Activated CD4-positive, alpha-beta T cell treated with anti-CD3 and anti-CD28 coated beads, Interleukin-2, amount 50 U/mL, for 16 hours (primary cell): ENCODE measurements around the gene CCDC81.
A peak's percentile ranks its signal among the peaks of the same experiment; 100 is the strongest.

Source experiments
- DNase-seq: peaks from one replicate; pipeline ENCODE4 v3.0.0-alpha.2; 2020

CCDC81 gene

GRCh38 chr11:86442827-86443226, 68.1 kb downstream of the CCDC81 start:
- DNase-seq, result no peak

GRCh38 chr11:86443415-86443814, 68.7 kb downstream of the CCDC81 start:
- DNase-seq, result no peak

GRCh38 chr11:86444981-86445380, 70.3 kb downstream of the CCDC81 start:
- no peak for DNase-seq

- no peak for DNase-seq
These were observed 71.7 kb downstream of the CCDC81 start for GRCh38 chr11:86446163-86446923.

GRCh38 chr11:86446924-86447285, 72.2 kb downstream of the CCDC81 start:
- DNase-seq, result no peak

- peak; percentile 34 for DNase-seq
These were observed 73.2 kb downstream of the CCDC81 start for GRCh38 chr11:86447763-86448480.

- no peak for DNase-seq
These were observed 75.4 kb downstream of the CCDC81 start for GRCh38 chr11:86449993-86450629.

GRCh38 chr11:86453290-86454030, 78.8 kb downstream of the CCDC81 start:
- DNase-seq, result no peak

GRCh38 chr11:86456075-86456939, 81.6 kb downstream of the CCDC81 start:
- peak; percentile 86 for DNase-seq

GRCh38 chr11:86458294-86459001, 83.8 kb downstream of the CCDC81 start:
- DNase-seq, result no peak

- no peak for DNase-seq
These were observed 84.3 kb downstream of the CCDC81 start for GRCh38 chr11:86459002-86459385.

GRCh38 chr11:86459682-86460460, 85.2 kb downstream of the CCDC81 start:
- DNase-seq, result no peak

GRCh38 chr11:86460461-86461385, 86.0 kb downstream of the CCDC81 start:
- DNase-seq, result peak; percentile 5

- no peak for DNase-seq
These were observed 87.2 kb downstream of the CCDC81 start for GRCh38 chr11:86461892-86462291.

GRCh38 chr11:86463120-86463519, 88.4 kb downstream of the CCDC81 start:
- DNase-seq, result no peak

GRCh38 chr11:86463955-86464354, 89.3 kb downstream of the CCDC81 start:
- DNase-seq, result no peak

- no peak for DNase-seq
These were observed 90.0 kb downstream of the CCDC81 start for GRCh38 chr11:86464509-86465221.

GRCh38 chr11:86468169-86468568, 93.5 kb downstream of the CCDC81 start:
- DNase-seq, result no peak
